ENCODE measurements around the gene SHISA9.

Gene SHISA9

GRCh38 chr16:12959072-12959471 is 57.7 kb downstream of the SHISA9 start:
- no peak for DNase-seq

GRCh38 chr16:12961626-12962025 is 60.2 kb downstream of the SHISA9 start:
- no peak for DNase-seq

GRCh38 chr16:12964461-12964860 is 63.1 kb downstream of the SHISA9 start:
- DNase-seq: no peak

- DNase-seq: no peak
Observed at GRCh38 chr16:12965274-12965804, 63.9 kb downstream of the SHISA9 start.

- DNase-seq: peak; percentile 0
Observed at GRCh38 chr16:12971241-12971640, 69.8 kb downstream of the SHISA9 start.

GRCh38 chr16:12972246-12972645 is 70.8 kb downstream of the SHISA9 start:
- DNase-seq: no peak

GRCh38 chr16:12975766-12976165 is 74.4 kb downstream of the SHISA9 start:
- no peak for DNase-seq

GRCh38 chr16:12976496-12976895 is 75.1 kb downstream of the SHISA9 start:
- no peak for DNase-seq

- no peak for DNase-seq
Observed at GRCh38 chr16:12976936-12977335, 75.5 kb downstream of the SHISA9 start.

GRCh38 chr16:12985516-12985915 is 84.1 kb downstream of the SHISA9 start:
- no peak for DNase-seq

GRCh38 chr16:12988071-12988470 is 86.7 kb downstream of the SHISA9 start:
- no peak for DNase-seq

- DNase-seq: no peak
Observed at GRCh38 chr16:12992066-12992465, 90.7 kb downstream of the SHISA9 start.

- DNase-seq: no peak
Observed at GRCh38 chr16:12994402-12994801, 93.0 kb downstream of the SHISA9 start.

- DNase-seq: no peak
Observed at GRCh38 chr16:12995721-12996372, 94.4 kb downstream of the SHISA9 start.

GRCh38 chr16:12998361-12999085 is 97.1 kb downstream of the SHISA9 start:
- DNase-seq: no peak

- DNase-seq: no peak
Observed at GRCh38 chr16:12999368-12999767, 98.0 kb downstream of the SHISA9 start.

GRCh38 chr16:13005721-13006247 is 104.4 kb downstream of the SHISA9 start:
- no peak for DNase-seq

GRCh38 chr16:13012601-13013000 is 111.2 kb downstream of the SHISA9 start:
- no peak for DNase-seq

GRCh38 chr16:13013043-13013442 is 111.6 kb downstream of the SHISA9 start:
- no peak for DNase-seq

- no peak for DNase-seq
Observed at GRCh38 chr16:13014476-13014875, 113.1 kb downstream of the SHISA9 start.

GRCh38 chr16:13018026-13018425 is 116.6 kb downstream of the SHISA9 start:
- no peak for DNase-seq

- no peak for DNase-seq
Observed at GRCh38 chr16:13021996-13022395, 120.6 kb downstream of the SHISA9 start.

GRCh38 chr16:13029786-13030185 is 128.4 kb downstream of the SHISA9 start:
- DNase-seq: no peak

GRCh38 chr16:13030769-13031168 is 129.4 kb downstream of the SHISA9 start:
- DNase-seq: no peak

Data from NCI-H2227 treated with DMSO at 0.1 percent for 48 hours (cell line).